NCI-H2171 treated with DMSO at 0.1 percent for 48 hours (cell line): Measurements from ENCODE around the gene KRTAP5-2.
"Not testable (repeated sequence)": the region's sequence is repeated elsewhere in the genome, so short reads cannot be mapped to it uniquely, and the experiment has no call there.

Experiments
- DNase-seq: peaks from one replicate; lab custom pipeline; 2025; lab: John Stamatoyannopoulos, UW

KRTAP5-2 gene

GRCh38 chr11:1597994-1598380 lies at the start of gene KRTAP5-2:
TSS of gene KRTAP5-2 (minus strand) at chr11:1598294. CDS start at chr11:1598250, 44 bp downstream.
- DNase-seq = no peak

- DNase-seq = not testable (repeated sequence)
Measured at GRCh38 chr11:1646540-1646939, 48.4 kb upstream of the KRTAP5-2 start.

- no peak for DNase-seq
Measured at GRCh38 chr11:1645357-1645821, 47.3 kb upstream of the KRTAP5-2 start.

- no peak for DNase-seq
Measured at GRCh38 chr11:1644601-1645356, 46.7 kb upstream of the KRTAP5-2 start.

GRCh38 chr11:1643146-1643690 lies 45.1 kb upstream of the KRTAP5-2 start:
- no peak for DNase-seq

GRCh38 chr11:1642288-1643145 lies 44.4 kb upstream of the KRTAP5-2 start:
- DNase-seq = no peak

GRCh38 chr11:1641096-1641495 lies 43.0 kb upstream of the KRTAP5-2 start:
- no peak for DNase-seq

- DNase-seq = peak; percentile 10
Measured at GRCh38 chr11:1640076-1640946, 42.2 kb upstream of the KRTAP5-2 start.

- no peak for DNase-seq
Measured at GRCh38 chr11:1639666-1640065, 41.6 kb upstream of the KRTAP5-2 start.

GRCh38 chr11:1639102-1639620 lies 41.1 kb upstream of the KRTAP5-2 start:
- peak; percentile 93 for DNase-seq

GRCh38 chr11:1638344-1638743 lies 40.2 kb upstream of the KRTAP5-2 start:
- no peak for DNase-seq

- DNase-seq = no peak
Measured at GRCh38 chr11:1637628-1638027, 39.5 kb upstream of the KRTAP5-2 start.

GRCh38 chr11:1636291-1636950 lies 38.3 kb upstream of the KRTAP5-2 start:
- DNase-seq = no peak

GRCh38 chr11:1633864-1634263 lies 35.8 kb upstream of the KRTAP5-2 start:
- DNase-seq = no peak

GRCh38 chr11:1632053-1632714 lies 34.1 kb upstream of the KRTAP5-2 start:
- DNase-seq = no peak

- DNase-seq = no peak
Measured at GRCh38 chr11:1631066-1631568, 33.0 kb upstream of the KRTAP5-2 start.

- no peak for DNase-seq
Measured at GRCh38 chr11:1630271-1630670, 32.2 kb upstream of the KRTAP5-2 start.

- no peak for DNase-seq
Measured at GRCh38 chr11:1629326-1630185, 31.5 kb upstream of the KRTAP5-2 start, which contains the start of gene KRTAP5-5. TSS of gene KRTAP5-5 (plus strand) at chr11:1629775. CDS start at chr11:1629841, 66 bp downstream.
